K562 (cell line): ENCODE results near the gene PADI4. TPM values are rescaled to one million over a fixed set of nuclear protein-coding genes. Genes with fewer than 3 reads are reported as not detected.

ENCODE experiments used
- ARID3B ChIP-seq: fragments of 250-450 bp; sonication (Bioruptor Pico); IDR thresholded peaks from 2 replicates; pipeline ENCODE4 v1.4.0; 2020; ENCODE audit warnings: borderline replicate concordance
- CUX1 ChIP-seq: fragments of 200-800 bp; sonication (Bioruptor generic); IDR thresholded peaks from 2 replicates; pipeline ENCODE4 v1.6.1; 2016; ENCODE audit warnings: missing genetic modification characterization, missing compliant biosample characterization
- E2F4 ChIP-seq: sonication (generic); formaldehyde crosslinking; IDR thresholded peaks from 2 replicates; pipeline ENCODE4 v1.8.0; 2022; ENCODE audit warnings: mild to moderate bottlenecking, low read depth, missing genetic modification reagents
- ETV5 ChIP-seq: sonication (generic); formaldehyde crosslinking; IDR thresholded peaks from 2 replicates; pipeline ENCODE4 v1.4.0; 2020; ENCODE audit warnings: low read depth, mild to moderate bottlenecking, missing genetic modification reagents
- HEY1 ChIP-seq: fragments of 250-450 bp; sonication (Bioruptor Pico); IDR thresholded peaks from 2 replicates; pipeline ENCODE4 v1.5.0; 2020; ENCODE audit warnings: mild to moderate bottlenecking, moderate library complexity, borderline replicate concordance
- MAZ ChIP-seq, 2 experiments: fragments of 450-650 bp in 1 of 2; sonication (generic) in 1 of 2; formaldehyde crosslinking; IDR thresholded peaks in 1 of 2; conservative IDR thresholded peaks in 1 of 2; 2 replicates each; pipeline versions ENCODE4 v1.4.0 to v1.5.0; 2020; ENCODE audit warnings: mild to moderate bottlenecking in 1 of 2, missing genetic modification reagents in 1 of 2
- ZBTB33 ChIP-seq: sonication (generic); formaldehyde crosslinking; IDR thresholded peaks from 2 replicates; pipeline ENCODE4 v1.8.1; 2023; ENCODE audit warnings: mild to moderate bottlenecking, missing genetic modification reagents
- ZFP91 ChIP-seq: sonication (generic); formaldehyde crosslinking; IDR thresholded peaks from 2 replicates; pipeline ENCODE4 v1.8.0; 2022; ENCODE audit warnings: mild to moderate bottlenecking, missing genetic modification reagents
- ZNF280B ChIP-seq: fragments of 250-450 bp; sonication (Bioruptor Pico); IDR thresholded peaks from 2 replicates; pipeline ENCODE4 v1.5.1; 2021; ENCODE audit warnings: mild to moderate bottlenecking
- ZNF584 ChIP-seq: fragments of 200-800 bp; sonication (Bioruptor generic); IDR thresholded peaks from 2 replicates; pipeline ENCODE4 v1.6.1; 2016; ENCODE audit warnings: low read depth, mild to moderate bottlenecking, missing genetic modification characterization, missing compliant biosample characterization
- polyA plus RNA-seq, 8 experiments: library from polyadenylated mRNA; depleted of rRNA in 4 of 8; stranded (reverse) in 5 of 8; unstranded in 3 of 8; fragments of >200 nt; fragmentation: Nextera tagmentation in 2 of 8; fragmentation: Illumina TruSeq in 1 of 8; extraction: Ambion mirVana in 2 of 8; extraction: Trizol in 1 of 8; gene quantifications; 2 replicates each; pipeline versions ENCODE4 v1.2.1 to v1.2.3, GENCODE V29; 2011 to 2014; ENCODE audit warnings: inconsistent platforms in 1 of 8, missing spikeins in 1 of 8
- total RNA-seq, 7 experiments: library from RNA; depleted of rRNA in 6 of 7; stranded (reverse); fragments of >200 nt in 6 of 7; fragmentation: Illumina TruSeq in 2 of 7; extraction: Trizol in 2 of 7; gene quantifications; 2 replicates each; pipeline versions ENCODE4 v1.2.1 to v1.2.3, GENCODE V29; 2011 to 2021; ENCODE audit warnings: low replicate concordance in 1 of 7

PADI4 gene
- total and polyA plus RNA-seq, 9 of the 15 experiments (the other 6 are each of a cell fraction or from before 2014, with no cell fraction given): 0.22 to 0.33 TPM; not detected in 7

- TF ChIP-seq ZNF280B (peak; percentile 90), MAZ (CRISPR knock-in tag; conservative IDR thresholded peaks at IDR 0.05 in 1 of 2, IDR thresholded peaks at IDR 0.05 in 1 of 2) (peak in 1 of 2 experiments; percentile 100; a peak in 2 of 4 replicates), E2F4 (CRISPR knock-in tag) (no peak), HEY1 (CRISPR knock-in tag) (peak; percentile 53; the same call in 1 of the 2 replicates), CUX1 (CRISPR knock-in tag) (peak; percentile 100), ETV5 (CRISPR knock-in tag) (0 out of 2 replicates have a peak, but pooled peaks have one; percentile 44), ZBTB33 (CRISPR knock-in tag) (no peak), ZNF584 (CRISPR knock-in tag) (peak; percentile 100), ZFP91 (CRISPR knock-in tag) (no peak), ARID3B (CRISPR knock-in tag) (peak; percentile 88; the same call in 1 of the 2 replicates)
Measured at GRCh38 chr1:17360272-17360956, 52.4 kb downstream of the PADI4 start (continued).
